ENCODE results near the gene ANKRD34A. TPM values are rescaled to one million over a fixed set of nuclear protein-coding genes. Genes with fewer than 3 reads are reported as not detected.
A peak's percentile ranks its signal among the peaks of the same experiment; 100 is the strongest.

Gene ANKRD34A
- total RNA-seq, 1 experiment from 2014 or later, result 0.22 TPM

DNA sequence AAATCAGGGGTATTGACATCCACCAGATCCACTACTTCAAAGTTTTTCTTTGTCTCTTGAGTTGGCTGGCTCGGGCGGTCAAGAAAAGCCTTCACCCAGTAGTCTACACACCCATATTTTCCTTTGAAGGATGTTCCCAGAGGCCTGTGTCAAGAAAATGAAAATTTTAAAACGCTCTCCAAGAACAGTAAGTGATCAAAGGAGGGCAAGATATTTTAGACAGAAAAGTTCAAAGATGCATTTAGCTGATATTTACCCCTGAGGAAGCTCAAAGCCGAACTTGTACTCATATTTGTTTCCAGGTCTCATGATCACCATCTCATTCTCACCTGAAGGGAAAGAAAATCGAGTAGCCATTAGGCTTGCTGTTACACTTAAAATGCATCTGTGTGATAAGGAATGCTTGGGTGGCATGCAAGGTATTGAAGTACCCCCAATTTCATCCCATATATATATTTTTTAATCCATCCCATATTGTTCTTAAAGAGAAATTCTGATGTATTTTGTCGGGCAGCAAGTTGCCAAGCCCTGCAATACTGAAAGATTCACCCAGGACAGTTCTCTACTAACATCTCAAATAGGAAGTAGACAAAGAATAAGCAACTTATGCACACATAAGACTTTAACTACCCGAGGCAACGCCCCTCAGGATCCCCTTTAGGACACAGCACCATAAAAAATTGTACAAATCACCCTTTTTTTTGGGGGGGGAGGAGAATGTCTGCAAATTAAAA, 30.9 kb upstream of the ANKRD34A start:
- H3K27ac Mint-ChIP-seq, result peak overlapping the region; percentile 97
- CTCF ChIA-PET, result interaction anchor here (1.3 to 3.4 kb wide), 3 partner anchors 16 to 19 kb away, joined by 3 to 14 read pairs (median 7); no protein-coding TSS in a partner anchor

DNA sequence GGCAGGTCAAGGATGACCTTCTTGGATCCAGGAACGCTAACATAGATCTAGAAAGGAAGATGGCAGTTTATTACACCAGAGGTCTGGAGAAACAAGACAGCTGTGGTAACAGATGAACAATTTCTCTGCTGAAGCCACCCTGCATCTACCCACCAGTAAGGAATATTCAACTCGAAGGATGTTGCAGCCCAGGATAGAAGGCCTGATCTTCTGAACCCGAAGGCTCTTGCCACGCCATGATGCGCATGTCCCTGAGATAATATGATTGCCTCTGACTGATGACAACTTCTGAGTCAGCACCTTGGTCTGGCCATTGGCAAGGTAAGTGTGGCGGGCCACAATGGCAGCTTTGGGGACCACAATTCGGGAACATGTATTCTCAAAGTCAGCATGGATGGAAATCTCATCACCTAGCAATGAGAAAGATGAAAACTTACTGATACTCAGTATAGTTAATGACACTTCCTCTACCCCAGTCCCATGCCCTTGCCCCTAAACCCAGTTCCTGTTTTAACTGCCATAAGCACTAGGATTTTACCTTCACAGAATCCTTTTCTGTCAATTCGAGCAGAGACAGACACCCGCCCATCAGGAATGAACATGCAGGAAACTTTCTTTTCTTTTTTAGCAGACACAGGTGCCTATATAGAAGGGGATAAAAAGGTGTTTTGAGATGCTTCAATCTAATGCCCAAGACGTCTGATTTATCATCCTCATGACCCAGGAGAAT, 30.2 kb upstream of the ANKRD34A start:
- H3K4me1 Mint-ChIP-seq, result peaks cover 73% of the 10 kb centered on the region

More for the DNA sequence above, 30.9 kb upstream of the ANKRD34A start:
- no peaks in the 10 kb centered on the region for H3K27me3 Mint-ChIP-seq (ENCODE audit: low read depth)
- POLR2A ChIA-PET, result interaction anchor here (1.1 to 1.2 kb wide), 2 partner anchors 15 to 37 kb away, joined by 3 read pairs; partner anchors contain the start of gene LIX1L
- peak overlapping the region; percentile 98 for H3K4me3 Mint-ChIP-seq
- no peaks in the 10 kb centered on the region for H3K9me3 Mint-ChIP-seq
- peaks cover 41% of the 10 kb centered on the region for H3K36me3 Mint-ChIP-seq
- DNase-seq (ENCODE audit: low spot score) (no peak), ATAC-seq (no peak)
- peaks cover 77% of the 10 kb centered on the region for H3K4me1 Mint-ChIP-seq
- TF ChIP-seq TEAD4 (CRISPR knock-in tag; IDR thresholded peaks at IDR 0.05), result no peak
- no peak for TF ChIP-seq GRHL2 (CRISPR knock-in tag; IDR thresholded peaks at IDR 0.05; ENCODE audit: insufficient replicate concordance, severe bottlenecking)
- TF ChIP-seq, protein P1, sequence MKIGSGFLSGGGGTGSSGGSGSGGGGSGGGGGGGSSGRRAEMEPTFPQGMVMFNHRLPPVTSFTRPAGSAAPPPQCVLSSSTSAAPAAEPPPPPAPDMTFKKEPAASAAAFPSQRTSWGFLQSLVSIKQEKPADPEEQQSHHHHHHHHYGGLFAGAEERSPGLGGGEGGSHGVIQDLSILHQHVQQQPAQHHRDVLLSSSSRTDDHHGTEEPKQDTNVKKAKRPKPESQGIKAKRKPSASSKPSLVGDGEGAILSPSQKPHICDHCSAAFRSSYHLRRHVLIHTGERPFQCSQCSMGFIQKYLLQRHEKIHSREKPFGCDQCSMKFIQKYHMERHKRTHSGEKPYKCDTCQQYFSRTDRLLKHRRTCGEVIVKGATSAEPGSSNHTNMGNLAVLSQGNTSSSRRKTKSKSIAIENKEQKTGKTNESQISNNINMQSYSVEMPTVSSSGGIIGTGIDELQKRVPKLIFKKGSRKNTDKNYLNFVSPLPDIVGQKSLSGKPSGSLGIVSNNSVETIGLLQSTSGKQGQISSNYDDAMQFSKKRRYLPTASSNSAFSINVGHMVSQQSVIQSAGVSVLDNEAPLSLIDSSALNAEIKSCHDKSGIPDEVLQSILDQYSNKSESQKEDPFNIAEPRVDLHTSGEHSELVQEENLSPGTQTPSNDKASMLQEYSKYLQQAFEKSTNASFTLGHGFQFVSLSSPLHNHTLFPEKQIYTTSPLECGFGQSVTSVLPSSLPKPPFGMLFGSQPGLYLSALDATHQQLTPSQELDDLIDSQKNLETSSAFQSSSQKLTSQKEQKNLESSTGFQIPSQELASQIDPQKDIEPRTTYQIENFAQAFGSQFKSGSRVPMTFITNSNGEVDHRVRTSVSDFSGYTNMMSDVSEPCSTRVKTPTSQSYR (CRISPR knock-in tag; IDR thresholded peaks at IDR 0.05), result no peak
- TF ChIP-seq ZNF121 (CRISPR knock-in tag; IDR thresholded peaks at IDR 0.05), result no peak
- TF ChIP-seq NR1H2 (CRISPR knock-in tag; IDR thresholded peaks at IDR 0.05), result no peak
- TF ChIP-seq GTF2I (CRISPR knock-in tag; conservative IDR thresholded peaks at IDR 0.05), result no peak
- TF ChIP-seq, protein P2, sequence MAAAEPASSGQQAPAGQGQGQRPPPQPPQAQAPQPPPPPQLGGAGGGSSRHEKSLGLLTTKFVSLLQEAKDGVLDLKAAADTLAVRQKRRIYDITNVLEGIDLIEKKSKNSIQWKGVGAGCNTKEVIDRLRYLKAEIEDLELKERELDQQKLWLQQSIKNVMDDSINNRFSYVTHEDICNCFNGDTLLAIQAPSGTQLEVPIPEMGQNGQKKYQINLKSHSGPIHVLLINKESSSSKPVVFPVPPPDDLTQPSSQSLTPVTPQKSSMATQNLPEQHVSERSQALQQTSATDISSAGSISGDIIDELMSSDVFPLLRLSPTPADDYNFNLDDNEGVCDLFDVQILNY (CRISPR knock-in tag; IDR thresholded peaks at IDR 0.05), result no peak
- TF ChIP-seq NR2C2 (CRISPR knock-in tag; IDR thresholded peaks at IDR 0.05), result no peak
- no peak for TF ChIP-seq TEAD1 (CRISPR knock-in tag; IDR thresholded peaks at IDR 0.05)
- TF ChIP-seq NFYB (CRISPR knock-in tag; conservative IDR thresholded peaks at IDR 0.05; ENCODE audit: low read depth), result no peak
- TF ChIP-seq ZNF263 (CRISPR knock-in tag; IDR thresholded peaks at IDR 0.05; ENCODE audit: low read depth), result no peak
- no peak for TF ChIP-seq ATF1 (CRISPR knock-in tag; IDR thresholded peaks at IDR 0.05)
- TF ChIP-seq HMGA2 (CRISPR knock-in tag; IDR thresholded peaks at IDR 0.05), result no peak

More for the DNA sequence above, 30.2 kb upstream of the ANKRD34A start:
- Mint-ChIP-seq H3K27me3 (ENCODE audit: low read depth) (no peaks in the 10 kb centered on the region), H3K36me3 (peaks cover 41% of the 10 kb centered on the region), H3K9me3 (no peaks in the 10 kb centered on the region), H3K27ac (no peak overlapping the region), H3K4me3 (peak overlapping the region; percentile 98)
- DNase-seq (ENCODE audit: low spot score) (no peak), ATAC-seq (no peak)
- CTCF ChIA-PET, result interaction anchor here (1.3 kb wide), 1 partner anchor 17 kb away, joined by 3 read pairs; no protein-coding TSS in a partner anchor
- POLR2A ChIA-PET, result interaction anchor here (1.2 to 1.3 kb wide), 2 partner anchors 14 to 15 kb away, joined by 3 to 5 read pairs; no protein-coding TSS in a partner anchor
- TF ChIP-seq GABPB1 (CRISPR knock-in tag; IDR thresholded peaks at IDR 0.05), result 0 out of 2 replicates have a peak, but pooled peaks have one; percentile 29
- no peak for TF ChIP-seq ZNF263 (CRISPR knock-in tag; IDR thresholded peaks at IDR 0.05; ENCODE audit: low read depth)
- TF ChIP-seq, protein P2 (CRISPR knock-in tag; IDR thresholded peaks at IDR 0.05), result no peak
